Ishikawa (cell line): ENCODE results near the gene MRPS24.

ENCODE experiments used
- CEBPB ChIP-seq: IDR thresholded peaks from 2 replicates; pipeline ENCODE4 v1.6.1; 2012
- CREB1 ChIP-seq: IDR thresholded peaks from 2 replicates; pipeline ENCODE4 v1.6.1; 2012; ENCODE audit warnings: low read depth
- EGR1 ChIP-seq: IDR thresholded peaks from 2 replicates; pipeline ENCODE4 v1.6.1; 2012
- EP300 ChIP-seq: IDR thresholded peaks from 2 replicates; pipeline ENCODE4 v1.6.1; 2012; ENCODE audit warnings: borderline replicate concordance
- FOXM1 ChIP-seq: IDR thresholded peaks from 2 replicates; pipeline ENCODE4 v1.6.1; 2012; ENCODE audit warnings: low read depth, borderline replicate concordance
- NFIC ChIP-seq: IDR thresholded peaks from 2 replicates; pipeline ENCODE4 v1.6.1; 2012
- RAD21 ChIP-seq: IDR thresholded peaks from 2 replicates; pipeline ENCODE4 v1.6.1; 2012; ENCODE audit warnings: low read depth
- TAF1 ChIP-seq: IDR thresholded peaks from 2 replicates; pipeline ENCODE4 v1.6.1; 2012; ENCODE audit warnings: low read depth, mild to moderate bottlenecking
- TCF12 ChIP-seq: IDR thresholded peaks from 2 replicates; pipeline ENCODE4 v1.6.1; 2012; ENCODE audit warnings: low read depth
- TEAD4 ChIP-seq: IDR thresholded peaks from 2 replicates; pipeline ENCODE4 v1.6.1; 2012
- YY1 ChIP-seq: IDR thresholded peaks from 2 replicates; pipeline ENCODE4 v1.6.1; 2012; ENCODE audit warnings: low read depth
- ZBTB7A ChIP-seq: IDR thresholded peaks from 2 replicates; pipeline ENCODE4 v1.6.1; 2012; ENCODE audit warnings: low read depth
- TF ChIP-seq, protein P1 (sequence below): IDR thresholded peaks from 2 replicates; pipeline ENCODE4 v1.6.1; 2012
- TF ChIP-seq, protein P2 (sequence below): IDR thresholded peaks from 2 replicates; pipeline ENCODE4 v1.6.1; 2012; ENCODE audit warnings: low read depth, mild to moderate bottlenecking
- TF ChIP-seq, protein P3 (sequence below): IDR thresholded peaks from 2 replicates; pipeline ENCODE4 v1.6.1; 2012

The MRPS24 gene

DNA sequence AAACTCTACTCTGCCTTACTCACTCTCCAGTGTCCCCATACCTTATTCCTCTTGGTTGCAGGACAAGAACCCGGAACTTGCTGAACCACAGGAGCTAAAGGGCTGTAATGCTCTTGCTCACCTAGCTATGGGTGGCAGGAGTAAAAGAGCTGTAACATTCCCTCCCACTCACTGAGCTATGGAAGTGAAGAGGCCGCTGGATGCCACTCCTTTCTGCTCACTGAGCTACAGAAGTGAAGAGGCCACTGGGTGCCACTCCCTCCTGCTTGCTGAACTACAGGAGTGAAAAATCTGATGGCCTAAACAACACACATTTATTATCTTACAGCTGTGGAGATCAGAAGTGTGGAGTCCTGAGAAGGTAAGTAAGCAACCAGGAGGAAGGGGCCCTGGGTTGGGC is 17.5 kb downstream of the MRPS24 start:
- TF ChIP-seq YY1 (no peak), NFIC (no peak), EGR1 (no peak), FOXM1 (no peak), EP300 (no peak)

DNA sequence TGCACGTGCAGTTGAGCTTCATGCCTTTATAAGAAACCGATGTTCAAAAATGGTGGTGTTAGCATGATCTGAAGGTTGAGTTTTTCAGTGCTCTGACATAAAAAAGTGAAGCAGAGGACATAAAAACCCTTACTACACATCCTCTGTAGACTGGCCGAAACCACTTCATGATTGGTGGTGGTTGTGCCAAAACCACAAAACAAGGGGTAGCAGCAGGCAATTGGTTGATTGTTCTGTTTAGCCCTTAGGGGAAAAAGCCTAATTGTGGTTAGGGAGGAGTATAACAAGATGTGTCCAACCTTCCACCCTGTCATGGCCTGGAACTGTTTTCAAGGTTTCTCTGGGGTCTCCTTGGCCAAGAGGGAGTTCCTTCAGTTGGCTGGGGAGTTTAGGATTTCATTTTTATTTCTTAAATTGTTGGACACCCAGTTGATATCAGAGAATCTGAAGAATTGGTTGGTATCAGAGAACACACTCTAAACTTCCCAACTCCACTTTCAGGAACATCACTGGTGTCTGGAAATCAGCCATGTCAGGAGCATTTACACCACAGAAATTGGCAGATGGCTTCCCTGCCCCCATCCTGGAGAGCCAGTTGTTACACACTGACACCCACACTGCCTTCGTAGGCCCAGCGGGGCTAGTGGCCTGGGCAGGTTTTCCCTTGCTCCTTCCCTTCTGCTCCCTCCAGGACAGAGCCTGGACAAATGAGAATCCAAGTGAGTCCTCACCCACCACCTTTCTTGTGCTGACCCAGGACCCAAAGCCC is 18.8 kb downstream of the MRPS24 start:
- TF ChIP-seq NFIC (no peak), EP300 (no peak), FOXM1 (no peak), CREB1 (no peak), RAD21 (no peak), TAF1 (no peak), ZBTB7A (no peak), EGR1 (no peak), YY1 (no peak), TEAD4 (no peak), TCF12 (no peak), CEBPB (no peak)
- TF ChIP-seq, protein P1, sequence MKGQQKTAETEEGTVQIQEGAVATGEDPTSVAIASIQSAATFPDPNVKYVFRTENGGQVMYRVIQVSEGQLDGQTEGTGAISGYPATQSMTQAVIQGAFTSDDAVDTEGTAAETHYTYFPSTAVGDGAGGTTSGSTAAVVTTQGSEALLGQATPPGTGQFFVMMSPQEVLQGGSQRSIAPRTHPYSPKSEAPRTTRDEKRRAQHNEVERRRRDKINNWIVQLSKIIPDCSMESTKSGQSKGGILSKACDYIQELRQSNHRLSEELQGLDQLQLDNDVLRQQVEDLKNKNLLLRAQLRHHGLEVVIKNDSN, result no peak
- TF ChIP-seq, protein P2, sequence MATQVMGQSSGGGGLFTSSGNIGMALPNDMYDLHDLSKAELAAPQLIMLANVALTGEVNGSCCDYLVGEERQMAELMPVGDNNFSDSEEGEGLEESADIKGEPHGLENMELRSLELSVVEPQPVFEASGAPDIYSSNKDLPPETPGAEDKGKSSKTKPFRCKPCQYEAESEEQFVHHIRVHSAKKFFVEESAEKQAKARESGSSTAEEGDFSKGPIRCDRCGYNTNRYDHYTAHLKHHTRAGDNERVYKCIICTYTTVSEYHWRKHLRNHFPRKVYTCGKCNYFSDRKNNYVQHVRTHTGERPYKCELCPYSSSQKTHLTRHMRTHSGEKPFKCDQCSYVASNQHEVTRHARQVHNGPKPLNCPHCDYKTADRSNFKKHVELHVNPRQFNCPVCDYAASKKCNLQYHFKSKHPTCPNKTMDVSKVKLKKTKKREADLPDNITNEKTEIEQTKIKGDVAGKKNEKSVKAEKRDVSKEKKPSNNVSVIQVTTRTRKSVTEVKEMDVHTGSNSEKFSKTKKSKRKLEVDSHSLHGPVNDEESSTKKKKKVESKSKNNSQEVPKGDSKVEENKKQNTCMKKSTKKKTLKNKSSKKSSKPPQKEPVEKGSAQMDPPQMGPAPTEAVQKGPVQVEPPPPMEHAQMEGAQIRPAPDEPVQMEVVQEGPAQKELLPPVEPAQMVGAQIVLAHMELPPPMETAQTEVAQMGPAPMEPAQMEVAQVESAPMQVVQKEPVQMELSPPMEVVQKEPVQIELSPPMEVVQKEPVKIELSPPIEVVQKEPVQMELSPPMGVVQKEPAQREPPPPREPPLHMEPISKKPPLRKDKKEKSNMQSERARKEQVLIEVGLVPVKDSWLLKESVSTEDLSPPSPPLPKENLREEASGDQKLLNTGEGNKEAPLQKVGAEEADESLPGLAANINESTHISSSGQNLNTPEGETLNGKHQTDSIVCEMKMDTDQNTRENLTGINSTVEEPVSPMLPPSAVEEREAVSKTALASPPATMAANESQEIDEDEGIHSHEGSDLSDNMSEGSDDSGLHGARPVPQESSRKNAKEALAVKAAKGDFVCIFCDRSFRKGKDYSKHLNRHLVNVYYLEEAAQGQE, result no peak
- TF ChIP-seq, protein P3, sequence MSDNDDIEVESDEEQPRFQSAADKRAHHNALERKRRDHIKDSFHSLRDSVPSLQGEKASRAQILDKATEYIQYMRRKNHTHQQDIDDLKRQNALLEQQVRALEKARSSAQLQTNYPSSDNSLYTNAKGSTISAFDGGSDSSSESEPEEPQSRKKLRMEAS, result no peak

DNA sequence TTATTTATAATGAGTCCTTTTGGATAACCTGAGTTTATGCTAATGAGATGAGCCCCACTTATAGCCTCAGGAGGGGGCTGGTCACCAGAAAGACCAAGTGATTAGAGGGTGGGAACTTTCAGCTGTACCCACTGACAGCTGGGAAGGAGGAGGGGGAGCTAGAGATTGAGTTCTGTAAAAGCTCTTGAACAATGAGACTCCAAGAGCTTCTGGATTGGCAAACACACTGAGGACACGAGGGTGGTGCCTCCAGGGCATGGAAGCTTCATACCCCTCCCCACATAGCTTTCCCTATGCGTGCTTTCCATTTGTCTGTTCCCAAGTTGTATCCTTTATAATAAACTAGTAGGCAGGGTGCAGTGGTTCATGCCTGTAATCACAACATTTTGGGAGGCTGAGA is 20.3 kb downstream of the MRPS24 start:
- TF ChIP-seq TAF1, result no peak
- no peak for TF ChIP-seq YY1
- no peak for TF ChIP-seq CREB1
- TF ChIP-seq RAD21, result no peak
- TF ChIP-seq, protein P3, result no peak
- TF ChIP-seq, protein P2, result no peak
- TF ChIP-seq, protein P1, result no peak
- no peak for TF ChIP-seq TCF12
- TF ChIP-seq TEAD4, result no peak
- no peak for TF ChIP-seq NFIC
- TF ChIP-seq EGR1, result no peak
- no peak for TF ChIP-seq FOXM1
- no peak for TF ChIP-seq CEBPB
- TF ChIP-seq EP300, result no peak
- no peak for TF ChIP-seq ZBTB7A

DNA sequence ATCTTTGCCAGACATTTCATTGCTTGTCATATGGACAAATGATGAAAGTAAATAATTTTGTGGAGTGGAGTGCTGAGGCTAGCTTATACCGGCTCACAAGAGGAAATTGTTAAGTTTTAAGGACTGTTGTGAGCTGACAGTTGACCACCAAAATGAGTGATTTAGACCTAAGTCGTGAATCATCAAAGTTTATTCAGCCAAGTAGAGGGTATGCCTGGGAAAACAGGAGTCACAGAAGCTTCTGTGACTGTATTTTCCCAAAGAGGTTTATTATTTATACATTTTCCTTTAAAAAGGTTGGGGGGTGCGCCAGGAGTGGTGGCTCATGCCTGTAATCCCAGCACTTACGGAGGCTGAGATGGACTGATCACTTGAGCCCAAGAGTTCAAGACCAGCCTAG is 21.8 kb downstream of the MRPS24 start:
- TF ChIP-seq YY1 (no peak), CEBPB (no peak), TEAD4 (no peak), NFIC (no peak), EP300 (no peak), CREB1 (no peak), EGR1 (no peak), TAF1 (no peak), TCF12 (no peak), ZBTB7A (no peak), FOXM1 (no peak)
- TF ChIP-seq, protein P3, result no peak
- TF ChIP-seq, protein P2, result no peak
- TF ChIP-seq, protein P1, result no peak
